ENCODE data around the gene PHF10.
A peak's percentile ranks its signal among the peaks of the same experiment; 100 is the strongest.
"Not testable (repeated sequence)": the region's sequence is repeated elsewhere in the genome, so short reads cannot be mapped to it uniquely, and the experiment has no call there.

Gene PHF10

GRCh38 chr6:169701311-169701953 lies 22.9 kb downstream of the PHF10 start:
- Histone ChIP-seq H3K4me2 (ENCODE audit: insufficient read depth, low read length, poor library complexity, severe bottlenecking) (peak overlapping the region; percentile 61), H3K23ac (ENCODE audit: low read depth, low read length, poor library complexity) (peak overlapping the region; percentile 99), H2BK15ac (ENCODE audit: low read length) (peak overlapping the region; percentile 68), H4K8ac (ENCODE audit: low read depth, low read length) (no peak overlapping the region), H2AK5ac (ENCODE audit: low read depth, low read length) (peak overlapping the region; percentile 87), H3K4me1 (ENCODE audit: control insufficient read depth in 2 of 2, insufficient read depth in 1 of 2, low read depth in 1 of 2, low read length in 2 of 2) (peaks cover 6 to 23% of the 10 kb centered on the region in 2 donors), H2AFZ (ENCODE audit: low read length) (peak overlapping the region; percentile 99), H3K14ac (ENCODE audit: low read length) (peak overlapping the region; percentile 91), H2BK120ac (ENCODE audit: low read depth, low read length) (no peak overlapping the region), H3K4ac (ENCODE audit: low read length) (no peak overlapping the region), H3K27me3 (ENCODE audit: control insufficient read depth in 3 of 3, insufficient read depth in 3 of 3, low read depth in 1 of 3, low read length in 3 of 3) (no peaks in the 10 kb centered on the region), H2BK5ac (ENCODE audit: low read length) (peak overlapping the region; percentile 44), H3K4me3 (ENCODE audit: low read length in 2 of 2) (peak overlapping the region; percentile 97 to 98), H3K9me3 (replicated peaks in 1 of 2; ENCODE audit: control insufficient read depth in 2 of 2, insufficient read depth in 1 of 2, low read depth in 1 of 2, low read length in 2 of 2) (peaks cover 4 to 9% of the 10 kb centered on the region in 2 donors), H3K79me1 (ENCODE audit: low read depth, low read length) (peaks cover 25% of the 10 kb centered on the region), H3K36me3 (replicated peaks in 1 of 2; ENCODE audit: control insufficient read depth in 2 of 2, insufficient read depth in 2 of 2, low read length in 2 of 2) (peaks cover 13 to 70% of the 10 kb centered on the region in 2 donors), H3K9ac (ENCODE audit: low read depth, low read length, poor library complexity) (peak overlapping the region; percentile 100), H4K91ac (ENCODE audit: low read depth, low read length, poor library complexity) (no peak overlapping the region), H2BK12ac (ENCODE audit: low read length) (no peak overlapping the region), H3K27ac (replicated peaks; ENCODE audit: low read length) (no peak overlapping the region), H3K18ac (ENCODE audit: low read length) (peak overlapping the region; percentile 98)
- no peak for DNase-seq (ENCODE audit: low spot score)
- no CpG with 5 or more reads among the region's 54 CpGs for WGBS, 2 donors (ENCODE audit: extremely low coverage in 2 of 2, insufficient read length in 2 of 2, insufficient replicate concordance in 1 of 2)

GRCh38 chr6:169700296-169700695 lies 24.0 kb downstream of the PHF10 start:
- no peak for DNase-seq (ENCODE audit: low spot score)
- Histone ChIP-seq H3K18ac (ENCODE audit: low read length) (no peak overlapping the region), H3K4ac (ENCODE audit: low read length) (no peak overlapping the region), H4K91ac (ENCODE audit: low read depth, low read length, poor library complexity) (no peak overlapping the region), H2BK5ac (ENCODE audit: low read length) (no peak overlapping the region), H3K4me1 (ENCODE audit: control insufficient read depth in 2 of 2, insufficient read depth in 1 of 2, low read depth in 1 of 2, low read length in 2 of 2) (peaks cover 6 to 23% of the 10 kb centered on the region in 2 donors), H2AFZ (ENCODE audit: low read length) (no peak overlapping the region), H3K4me3 (ENCODE audit: low read length in 2 of 2) (peak overlapping the region in 1 of 2 donors; percentile 97), H3K36me3 (replicated peaks in 1 of 2; ENCODE audit: control insufficient read depth in 2 of 2, insufficient read depth in 2 of 2, low read length in 2 of 2) (peaks cover 13 to 64% of the 10 kb centered on the region in 2 donors), H2BK15ac (ENCODE audit: low read length) (no peak overlapping the region), H3K9ac (ENCODE audit: low read depth, low read length, poor library complexity) (no peak overlapping the region), H3K27ac (replicated peaks; ENCODE audit: low read length) (no peak overlapping the region), H3K4me2 (ENCODE audit: insufficient read depth, low read length, poor library complexity, severe bottlenecking) (no peak overlapping the region), H3K9me3 (replicated peaks in 1 of 2; ENCODE audit: control insufficient read depth in 2 of 2, insufficient read depth in 1 of 2, low read depth in 1 of 2, low read length in 2 of 2) (peaks cover 6 to 14% of the 10 kb centered on the region in 2 donors), H3K79me1 (ENCODE audit: low read depth, low read length) (peaks cover 25% of the 10 kb centered on the region), H3K23ac (ENCODE audit: low read depth, low read length, poor library complexity) (no peak overlapping the region), H2BK12ac (ENCODE audit: low read length) (no peak overlapping the region), H4K8ac (ENCODE audit: low read depth, low read length) (no peak overlapping the region), H3K27me3 (ENCODE audit: control insufficient read depth in 3 of 3, insufficient read depth in 3 of 3, low read depth in 1 of 3, low read length in 3 of 3) (no peaks in the 10 kb centered on the region), H3K14ac (ENCODE audit: low read length) (no peak overlapping the region), H2AK5ac (ENCODE audit: low read depth, low read length) (no peak overlapping the region), H2BK120ac (ENCODE audit: low read depth, low read length) (no peak overlapping the region)
- no CpG with 5 or more reads among the region's 5 CpGs for WGBS, 2 donors (ENCODE audit: extremely low coverage in 2 of 2, insufficient read length in 2 of 2, insufficient replicate concordance in 1 of 2)

- Histone ChIP-seq H3K79me1 (ENCODE audit: low read depth, low read length) (peaks cover 22% of the 10 kb centered on the region), H3K4me1 (ENCODE audit: control insufficient read depth in 2 of 2, insufficient read depth in 1 of 2, low read depth in 1 of 2, low read length in 2 of 2) (peaks cover 6 to 15% of the 10 kb centered on the region in 2 donors), H3K9me3 (replicated peaks in 1 of 2; ENCODE audit: control insufficient read depth in 2 of 2, insufficient read depth in 1 of 2, low read depth in 1 of 2, low read length in 2 of 2) (peaks cover 6 to 41% of the 10 kb centered on the region in 2 donors), H3K36me3 (replicated peaks in 1 of 2; ENCODE audit: control insufficient read depth in 2 of 2, insufficient read depth in 2 of 2, low read length in 2 of 2) (peaks cover 16 to 62% of the 10 kb centered on the region in 2 donors)
- H3K14ac ChIP-seq (ENCODE audit: low read length); H3K4me2 ChIP-seq (ENCODE audit: insufficient read depth, low read length, poor library complexity, severe bottlenecking); DNase-seq (ENCODE audit: low spot score); H2BK15ac ChIP-seq (ENCODE audit: low read length); H3K23ac ChIP-seq (ENCODE audit: low read depth, low read length, poor library complexity); H2AK5ac ChIP-seq (ENCODE audit: low read depth, low read length); H3K18ac ChIP-seq (ENCODE audit: low read length); H3K9ac ChIP-seq (ENCODE audit: low read depth, low read length, poor library complexity); H2AFZ ChIP-seq (ENCODE audit: low read length); H4K91ac ChIP-seq (ENCODE audit: low read depth, low read length, poor library complexity); H3K27ac ChIP-seq (replicated peaks; ENCODE audit: low read length); H2BK12ac ChIP-seq (ENCODE audit: low read length); H3K4me3 ChIP-seq (ENCODE audit: low read length in 2 of 2); H3K27me3 ChIP-seq (ENCODE audit: control insufficient read depth in 3 of 3, insufficient read depth in 3 of 3, low read depth in 1 of 3, low read length in 3 of 3); H4K8ac ChIP-seq (ENCODE audit: low read depth, low read length); H3K4ac ChIP-seq (ENCODE audit: low read length); H2BK120ac ChIP-seq (ENCODE audit: low read depth, low read length); H2BK5ac ChIP-seq (ENCODE audit: low read length): not testable (repeated sequence)
- no CpG with 5 or more reads among the region's 10 CpGs for WGBS, 2 donors (ENCODE audit: extremely low coverage in 2 of 2, insufficient read length in 2 of 2, insufficient replicate concordance in 1 of 2)
Observed at GRCh38 chr6:169697115-169697514, 27.2 kb downstream of the PHF10 start.

GRCh38 chr6:169695131-169695530 lies 29.2 kb downstream of the PHF10 start:
- Histone ChIP-seq H2AK5ac (ENCODE audit: low read depth, low read length) (no peak overlapping the region), H2BK5ac (ENCODE audit: low read length) (no peak overlapping the region), H3K79me1 (ENCODE audit: low read depth, low read length) (peaks cover 18% of the 10 kb centered on the region), H3K4me2 (ENCODE audit: insufficient read depth, low read length, poor library complexity, severe bottlenecking) (no peak overlapping the region), H4K8ac (ENCODE audit: low read depth, low read length) (no peak overlapping the region), H2BK15ac (ENCODE audit: low read length) (no peak overlapping the region), H3K27me3 (ENCODE audit: control insufficient read depth in 3 of 3, insufficient read depth in 3 of 3, low read depth in 1 of 3, low read length in 3 of 3) (no peaks in the 10 kb centered on the region), H3K4me1 (ENCODE audit: control insufficient read depth in 2 of 2, insufficient read depth in 1 of 2, low read depth in 1 of 2, low read length in 2 of 2) (peaks cover 2% of the 10 kb centered on the region in 2 donors), H2BK12ac (ENCODE audit: low read length) (no peak overlapping the region), H3K4ac (ENCODE audit: low read length) (no peak overlapping the region), H2AFZ (ENCODE audit: low read length) (no peak overlapping the region), H3K18ac (ENCODE audit: low read length) (no peak overlapping the region), H3K4me3 (ENCODE audit: low read length in 2 of 2) (no peak overlapping the region), H3K27ac (replicated peaks; ENCODE audit: low read length) (no peak overlapping the region), H3K23ac (ENCODE audit: low read depth, low read length, poor library complexity) (no peak overlapping the region), H3K36me3 (replicated peaks in 1 of 2; ENCODE audit: control insufficient read depth in 2 of 2, insufficient read depth in 2 of 2, low read length in 2 of 2) (peaks cover 18 to 70% of the 10 kb centered on the region in 2 donors), H3K9me3 (replicated peaks in 1 of 2; ENCODE audit: control insufficient read depth in 2 of 2, insufficient read depth in 1 of 2, low read depth in 1 of 2, low read length in 2 of 2) (peaks cover 11 to 53% of the 10 kb centered on the region in 2 donors), H4K91ac (ENCODE audit: low read depth, low read length, poor library complexity) (no peak overlapping the region), H3K14ac (ENCODE audit: low read length) (no peak overlapping the region), H3K9ac (ENCODE audit: low read depth, low read length, poor library complexity) (no peak overlapping the region), H2BK120ac (ENCODE audit: low read depth, low read length) (no peak overlapping the region)
- WGBS, 2 donors (ENCODE audit: extremely low coverage in 2 of 2, insufficient read length in 2 of 2, insufficient replicate concordance in 1 of 2) = no CpG with 5 or more reads among the region's 5 CpGs
- DNase-seq (ENCODE audit: low spot score) = no peak
